HepG2 (cell line): ENCODE results near the gene C1RL. TPM values are rescaled to one million over a fixed set of nuclear protein-coding genes. Genes with fewer than 3 reads are reported as not detected.
A peak's percentile ranks its signal among the peaks of the same experiment; 100 is the strongest.

Experiments used
- BRD4 ChIP-seq: sonication (generic); formaldehyde crosslinking; IDR thresholded peaks from 2 replicates; pipeline ENCODE4 v1.4.0; 2020; ENCODE audit warnings: missing genetic modification reagents
- DR1 ChIP-seq: sonication (generic); formaldehyde crosslinking; IDR thresholded peaks from 2 replicates; pipeline ENCODE4 v1.8.0; 2021; ENCODE audit warnings: mild to moderate bottlenecking, missing genetic modification reagents, inconsistent platforms
- ELF4 ChIP-seq: sonication (generic); formaldehyde crosslinking; IDR thresholded peaks from 2 replicates; pipeline ENCODE4 v1.5.0; 2020; ENCODE audit warnings: missing genetic modification reagents, mild to moderate bottlenecking, moderate library complexity, borderline replicate concordance
- FOSL2 ChIP-seq: sonication (generic); formaldehyde crosslinking; IDR thresholded peaks from 2 replicates; pipeline ENCODE4 v1.4.0; 2020; ENCODE audit warnings: missing genetic modification reagents
- GFI1 ChIP-seq: sonication (generic); formaldehyde crosslinking; IDR thresholded peaks from 2 replicates; pipeline ENCODE4 v1.5.0; 2020; ENCODE audit warnings: missing genetic modification reagents, mild to moderate bottlenecking, borderline replicate concordance
- GZF1 ChIP-seq: sonication (generic); formaldehyde crosslinking; IDR thresholded peaks from 2 replicates; pipeline ENCODE4 v1.5.1; 2020; ENCODE audit warnings: mild to moderate bottlenecking, missing genetic modification reagents
- ISL2 ChIP-seq: sonication (generic); formaldehyde crosslinking; IDR thresholded peaks from 2 replicates; pipeline ENCODE4 v1.5.0; 2020; ENCODE audit warnings: missing genetic modification reagents
- MTF1 ChIP-seq: sonication (generic); formaldehyde crosslinking; IDR thresholded peaks from 2 replicates; pipeline ENCODE4 v1.5.0; 2020; ENCODE audit warnings: missing genetic modification reagents
- SETDB1 ChIP-seq: sonication (generic); formaldehyde crosslinking; IDR thresholded peaks from 2 replicates; pipeline ENCODE4 v1.5.1; 2020; ENCODE audit warnings: missing genetic modification reagents, mild to moderate bottlenecking, borderline replicate concordance
- SIX4 ChIP-seq: sonication (generic); formaldehyde crosslinking; IDR thresholded peaks from 2 replicates; pipeline ENCODE4 v1.4.0; 2020; ENCODE audit warnings: missing genetic modification reagents
- SNRNP70 ChIP-seq: fragments of 200-400 bp; formaldehyde crosslinking; IDR thresholded peaks from 2 replicates; pipeline ENCODE4 v1.6.1; 2017; ENCODE audit warnings: mild to moderate bottlenecking, low read depth, low read length, moderate library complexity
- SSRP1 ChIP-seq: IDR thresholded peaks from 2 replicates; pipeline ENCODE4 v1.6.1; 2016; ENCODE audit warnings: control low read depth
- TBX3 ChIP-seq: fragments of 450-650 bp; IDR thresholded peaks from 2 replicates; pipeline ENCODE4 v1.6.1; 2017; ENCODE audit warnings: antibody characterized with exemption, mild to moderate bottlenecking, inconsistent platforms, borderline replicate concordance
- ZBTB8A ChIP-seq: sonication (generic); formaldehyde crosslinking; IDR thresholded peaks from 2 replicates; pipeline ENCODE4 v1.4.0; 2020; ENCODE audit warnings: mild to moderate bottlenecking, low read depth, missing genetic modification reagents, borderline replicate concordance
- ZFAT ChIP-seq: sonication (generic); formaldehyde crosslinking; conservative IDR thresholded peaks from 2 replicates; pipeline ENCODE4 v1.8.1; 2023; ENCODE audit warnings: missing genetic modification reagents, inconsistent platforms
- ZIK1 ChIP-seq: sonication (generic); formaldehyde crosslinking; IDR thresholded peaks from 2 replicates; pipeline ENCODE4 v1.5.0; 2020; ENCODE audit warnings: mild to moderate bottlenecking, low read depth, missing genetic modification reagents, borderline replicate concordance
- ZNF329 ChIP-seq: sonication (generic); formaldehyde crosslinking; IDR thresholded peaks from 2 replicates; pipeline ENCODE4 v1.9.0; 2021; ENCODE audit warnings: low read depth, mild to moderate bottlenecking, missing genetic modification reagents
- ZNF563 ChIP-seq: sonication (generic); formaldehyde crosslinking; IDR thresholded peaks from 2 replicates; pipeline ENCODE4 v1.8.0; 2022; ENCODE audit warnings: mild to moderate bottlenecking, moderate library complexity, missing genetic modification reagents
- ZNF720 ChIP-seq: sonication (generic); formaldehyde crosslinking; IDR thresholded peaks from 2 replicates; pipeline ENCODE4 v1.4.0; 2020; ENCODE audit warnings: missing genetic modification reagents
- ZNF772 ChIP-seq: sonication (generic); formaldehyde crosslinking; IDR thresholded peaks from 2 replicates; pipeline ENCODE4 v1.5.0; 2020; ENCODE audit warnings: mild to moderate bottlenecking, missing genetic modification reagents
- polyA plus RNA-seq, 8 experiments: library from polyadenylated mRNA; depleted of rRNA in 3 of 8; stranded (reverse) in 7 of 8; unstranded in 1 of 8; fragments of >200 nt; fragmentation: Illumina TruSeq in 4 of 8; extraction: Trizol in 4 of 8; gene quantifications; 2 replicates each; pipeline versions ENCODE4 v1.2.1 to v1.2.3, GENCODE V29; 2011 to 2016; ENCODE audit warnings: low read depth in 4 of 8, missing spikeins in 1 of 8, mixed read lengths in 1 of 8; ENCODE audit not compliant: insufficient read depth in 1 of 8
- total RNA-seq, 5 experiments: library from RNA; depleted of rRNA; stranded (reverse); fragments of >200 nt; fragmentation: Illumina TruSeq; extraction: Trizol; gene quantifications; 2 replicates each; pipeline ENCODE4 v1.2.3, GENCODE V29; 2016; ENCODE audit warnings: low read depth in 1 of 5
- TF ChIP-seq, protein P1 (sequence below): sonication (generic); formaldehyde crosslinking; IDR thresholded peaks from 2 replicates; pipeline ENCODE4 v1.5.0; 2020; ENCODE audit warnings: mild to moderate bottlenecking, missing genetic modification reagents, borderline replicate concordance
- TF ChIP-seq, protein P2 (sequence below): sonication (generic); formaldehyde crosslinking; IDR thresholded peaks from 2 replicates; pipeline ENCODE4 v1.4.0; 2020; ENCODE audit warnings: mild to moderate bottlenecking, missing genetic modification reagents

The C1RL gene
- total and polyA plus RNA-seq, 2 of the 13 experiments (the other 11 are each of a cell fraction or from before 2014, with no cell fraction given) = 28.9 to 53.1 TPM

DNA sequence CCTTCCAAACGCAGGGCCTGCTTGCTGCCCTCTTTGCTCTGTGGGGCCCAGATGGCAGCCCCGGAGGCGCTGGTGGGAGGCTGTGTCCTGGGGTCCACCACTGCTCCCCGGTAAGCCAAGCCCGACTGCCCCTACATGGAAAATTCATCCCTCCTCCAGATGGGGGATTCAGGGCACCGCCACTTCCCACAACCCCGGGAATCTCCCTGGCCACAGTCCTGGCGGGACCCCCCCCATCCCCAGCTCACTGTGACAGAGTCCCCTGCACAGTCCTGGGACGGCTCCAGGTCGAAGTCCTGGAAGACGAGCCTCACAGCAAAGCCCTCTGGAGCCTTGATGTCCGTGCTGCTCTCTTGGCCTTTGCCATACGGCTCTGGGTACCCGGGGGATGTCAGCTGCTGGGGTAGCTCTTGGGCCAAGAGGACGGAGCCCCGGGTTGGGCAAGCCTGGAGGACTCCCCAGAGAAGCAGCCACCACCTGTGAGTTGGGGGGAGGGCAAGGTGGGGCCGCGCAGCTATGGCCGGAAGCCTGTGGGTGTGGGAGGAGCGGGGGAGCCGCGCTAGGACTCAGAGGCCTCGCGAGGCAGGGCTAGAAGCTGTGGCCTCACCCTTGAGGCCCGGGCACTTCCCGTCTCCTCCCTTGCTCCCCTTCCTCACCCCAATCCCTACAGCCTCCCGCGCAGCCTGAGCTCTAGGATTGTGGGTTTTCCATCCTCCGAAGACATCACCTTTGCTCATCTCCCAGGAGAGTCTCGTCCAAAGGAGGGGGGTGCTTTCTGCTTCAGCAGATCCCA is 815 bp downstream of the C1RL start (continued):
- TF ChIP-seq, protein P1, sequence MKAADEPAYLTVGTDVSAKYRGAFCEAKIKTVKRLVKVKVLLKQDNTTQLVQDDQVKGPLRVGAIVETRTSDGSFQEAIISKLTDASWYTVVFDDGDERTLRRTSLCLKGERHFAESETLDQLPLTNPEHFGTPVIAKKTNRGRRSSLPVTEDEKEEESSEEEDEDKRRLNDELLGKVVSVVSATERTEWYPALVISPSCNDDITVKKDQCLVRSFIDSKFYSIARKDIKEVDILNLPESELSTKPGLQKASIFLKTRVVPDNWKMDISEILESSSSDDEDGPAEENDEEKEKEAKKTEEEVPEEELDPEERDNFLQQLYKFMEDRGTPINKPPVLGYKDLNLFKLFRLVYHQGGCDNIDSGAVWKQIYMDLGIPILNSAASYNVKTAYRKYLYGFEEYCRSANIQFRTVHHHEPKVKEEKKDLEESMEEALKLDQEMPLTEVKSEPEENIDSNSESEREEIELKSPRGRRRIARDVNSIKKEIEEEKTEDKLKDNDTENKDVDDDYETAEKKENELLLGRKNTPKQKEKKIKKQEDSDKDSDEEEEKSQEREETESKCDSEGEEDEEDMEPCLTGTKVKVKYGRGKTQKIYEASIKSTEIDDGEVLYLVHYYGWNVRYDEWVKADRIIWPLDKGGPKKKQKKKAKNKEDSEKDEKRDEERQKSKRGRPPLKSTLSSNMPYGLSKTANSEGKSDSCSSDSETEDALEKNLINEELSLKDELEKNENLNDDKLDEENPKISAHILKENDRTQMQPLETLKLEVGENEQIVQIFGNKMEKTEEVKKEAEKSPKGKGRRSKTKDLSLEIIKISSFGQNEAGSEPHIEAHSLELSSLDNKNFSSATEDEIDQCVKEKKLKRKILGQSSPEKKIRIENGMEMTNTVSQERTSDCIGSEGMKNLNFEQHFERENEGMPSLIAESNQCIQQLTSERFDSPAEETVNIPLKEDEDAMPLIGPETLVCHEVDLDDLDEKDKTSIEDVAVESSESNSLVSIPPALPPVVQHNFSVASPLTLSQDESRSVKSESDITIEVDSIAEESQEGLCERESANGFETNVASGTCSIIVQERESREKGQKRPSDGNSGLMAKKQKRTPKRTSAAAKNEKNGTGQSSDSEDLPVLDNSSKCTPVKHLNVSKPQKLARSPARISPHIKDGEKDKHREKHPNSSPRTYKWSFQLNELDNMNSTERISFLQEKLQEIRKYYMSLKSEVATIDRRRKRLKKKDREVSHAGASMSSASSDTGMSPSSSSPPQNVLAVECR (CRISPR knock-in tag) = peak; percentile 81
- no peak for TF ChIP-seq SIX4
- TF ChIP-seq SNRNP70 = no peak
- TF ChIP-seq ZFAT (CRISPR knock-in tag) = no peak
- TF ChIP-seq BRD4 (CRISPR knock-in tag) = peak; percentile 74
- TF ChIP-seq ISL2 (CRISPR knock-in tag) = 0 out of 2 replicates have a peak, but pooled peaks have one; percentile 61
- TF ChIP-seq ZBTB8A (CRISPR knock-in tag) = 0 out of 2 replicates have a peak, but pooled peaks have one; percentile 46
- TF ChIP-seq, protein P2, sequence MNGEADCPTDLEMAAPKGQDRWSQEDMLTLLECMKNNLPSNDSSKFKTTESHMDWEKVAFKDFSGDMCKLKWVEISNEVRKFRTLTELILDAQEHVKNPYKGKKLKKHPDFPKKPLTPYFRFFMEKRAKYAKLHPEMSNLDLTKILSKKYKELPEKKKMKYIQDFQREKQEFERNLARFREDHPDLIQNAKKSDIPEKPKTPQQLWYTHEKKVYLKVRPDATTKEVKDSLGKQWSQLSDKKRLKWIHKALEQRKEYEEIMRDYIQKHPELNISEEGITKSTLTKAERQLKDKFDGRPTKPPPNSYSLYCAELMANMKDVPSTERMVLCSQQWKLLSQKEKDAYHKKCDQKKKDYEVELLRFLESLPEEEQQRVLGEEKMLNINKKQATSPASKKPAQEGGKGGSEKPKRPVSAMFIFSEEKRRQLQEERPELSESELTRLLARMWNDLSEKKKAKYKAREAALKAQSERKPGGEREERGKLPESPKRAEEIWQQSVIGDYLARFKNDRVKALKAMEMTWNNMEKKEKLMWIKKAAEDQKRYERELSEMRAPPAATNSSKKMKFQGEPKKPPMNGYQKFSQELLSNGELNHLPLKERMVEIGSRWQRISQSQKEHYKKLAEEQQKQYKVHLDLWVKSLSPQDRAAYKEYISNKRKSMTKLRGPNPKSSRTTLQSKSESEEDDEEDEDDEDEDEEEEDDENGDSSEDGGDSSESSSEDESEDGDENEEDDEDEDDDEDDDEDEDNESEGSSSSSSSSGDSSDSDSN (CRISPR knock-in tag) = peak; percentile 85
- no peak for TF ChIP-seq ZIK1 (CRISPR knock-in tag)
- no peak for TF ChIP-seq ELF4
- peak; percentile 26; the same call in 1 of the 2 replicates for TF ChIP-seq GZF1 (CRISPR knock-in tag)
- TF ChIP-seq SSRP1 = no peak
- TF ChIP-seq DR1 (CRISPR knock-in tag) = peak; percentile 54; the same call in 1 of the 2 replicates
- peak; percentile 36; the same call in 1 of the 2 replicates for TF ChIP-seq ZNF772
- 0 out of 2 replicates have a peak, but pooled peaks have one; percentile 29 for TF ChIP-seq MTF1
- TF ChIP-seq TBX3 = no peak
- no peak for TF ChIP-seq ZNF720 (CRISPR knock-in tag)
- no peak for TF ChIP-seq SETDB1 (CRISPR knock-in tag)
- peak; percentile 12; the same call in 1 of the 2 replicates for TF ChIP-seq GFI1 (CRISPR knock-in tag)
- peak; percentile 31; the same call in 1 of the 2 replicates for TF ChIP-seq FOSL2 (CRISPR knock-in tag)
- TF ChIP-seq ZNF329 (CRISPR knock-in tag) = no peak; the same call in 1 of the 2 replicates
- TF ChIP-seq ZNF563 (CRISPR knock-in tag) = peak; percentile 75; the same call in 1 of the 2 replicates
